Measurements from ENCODE around the gene DOCK6. TPM values are rescaled to one million over a fixed set of nuclear protein-coding genes. Genes with fewer than 3 reads are reported as not detected.

The DOCK6 gene
- polyA plus RNA-seq, 1 donor from 2014 or later = not detected

- no peaks in the 10 kb centered on the region for H3K27me3 ChIP-seq (ENCODE audit: insufficient read depth, low read depth, low read length)
- H3K79me2 ChIP-seq (replicated peaks; ENCODE audit: insufficient read depth, low read length) = no peaks in the 10 kb centered on the region
- H3K36me3 ChIP-seq (ENCODE audit: insufficient read depth, low read length) = no peaks in the 10 kb centered on the region
- H3K27ac ChIP-seq (ENCODE audit: low read length) = no peak overlapping the region
- no peaks in the 10 kb centered on the region for H3K9me2 ChIP-seq (ENCODE audit: insufficient read depth, low read length)
- TF ChIP-seq CTCF (IDR thresholded peaks at IDR 0.05; ENCODE audit: poor library complexity, severe bottlenecking) (no peak), TAF1 (IDR thresholded peaks at IDR 0.05; ENCODE audit: low read depth) (no peak), SMC3 (conservative IDR thresholded peaks at IDR 0.05; ENCODE audit: poor library complexity) (no peak), POLR2AphosphoS5 (IDR thresholded peaks at IDR 0.05) (no peak), RAD21 (conservative IDR thresholded peaks at IDR 0.05) (no peak), EZH2 (IDR thresholded peaks at IDR 0.05; ENCODE audit: borderline replicate concordance, insufficient read depth, low read length, poor library complexity, severe bottlenecking) (no peak), EP300 (conservative IDR thresholded peaks at IDR 0.05; ENCODE audit: poor library complexity, severe bottlenecking) (no peak), MXI1 (conservative IDR thresholded peaks at IDR 0.05; ENCODE audit: poor library complexity, severe bottlenecking) (no peak)
- TF ChIP-seq, protein P1, sequence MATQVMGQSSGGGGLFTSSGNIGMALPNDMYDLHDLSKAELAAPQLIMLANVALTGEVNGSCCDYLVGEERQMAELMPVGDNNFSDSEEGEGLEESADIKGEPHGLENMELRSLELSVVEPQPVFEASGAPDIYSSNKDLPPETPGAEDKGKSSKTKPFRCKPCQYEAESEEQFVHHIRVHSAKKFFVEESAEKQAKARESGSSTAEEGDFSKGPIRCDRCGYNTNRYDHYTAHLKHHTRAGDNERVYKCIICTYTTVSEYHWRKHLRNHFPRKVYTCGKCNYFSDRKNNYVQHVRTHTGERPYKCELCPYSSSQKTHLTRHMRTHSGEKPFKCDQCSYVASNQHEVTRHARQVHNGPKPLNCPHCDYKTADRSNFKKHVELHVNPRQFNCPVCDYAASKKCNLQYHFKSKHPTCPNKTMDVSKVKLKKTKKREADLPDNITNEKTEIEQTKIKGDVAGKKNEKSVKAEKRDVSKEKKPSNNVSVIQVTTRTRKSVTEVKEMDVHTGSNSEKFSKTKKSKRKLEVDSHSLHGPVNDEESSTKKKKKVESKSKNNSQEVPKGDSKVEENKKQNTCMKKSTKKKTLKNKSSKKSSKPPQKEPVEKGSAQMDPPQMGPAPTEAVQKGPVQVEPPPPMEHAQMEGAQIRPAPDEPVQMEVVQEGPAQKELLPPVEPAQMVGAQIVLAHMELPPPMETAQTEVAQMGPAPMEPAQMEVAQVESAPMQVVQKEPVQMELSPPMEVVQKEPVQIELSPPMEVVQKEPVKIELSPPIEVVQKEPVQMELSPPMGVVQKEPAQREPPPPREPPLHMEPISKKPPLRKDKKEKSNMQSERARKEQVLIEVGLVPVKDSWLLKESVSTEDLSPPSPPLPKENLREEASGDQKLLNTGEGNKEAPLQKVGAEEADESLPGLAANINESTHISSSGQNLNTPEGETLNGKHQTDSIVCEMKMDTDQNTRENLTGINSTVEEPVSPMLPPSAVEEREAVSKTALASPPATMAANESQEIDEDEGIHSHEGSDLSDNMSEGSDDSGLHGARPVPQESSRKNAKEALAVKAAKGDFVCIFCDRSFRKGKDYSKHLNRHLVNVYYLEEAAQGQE (IDR thresholded peaks at IDR 0.05; ENCODE audit: borderline replicate concordance) = no peak
- H3K4me3 ChIP-seq (ENCODE audit: low read length) = no peak overlapping the region
- no peak overlapping the region for H2AFZ ChIP-seq (ENCODE audit: low read depth, low read length)
- no peaks in the 10 kb centered on the region for H3K9me3 ChIP-seq (ENCODE audit: low read length)
- no peak overlapping the region for H3K9ac ChIP-seq (ENCODE audit: low read length)
- H3F3A ChIP-seq (ENCODE audit: insufficient read depth, low read length, poor library complexity, severe bottlenecking) = no peaks in the 10 kb centered on the region
- no peaks in the 10 kb centered on the region for H4K20me1 ChIP-seq (ENCODE audit: insufficient read depth)
- H3K4me2 ChIP-seq (ENCODE audit: low read length) = no peak overlapping the region
Measured at GRCh38 chr19:11273989-11274388, 11.7 kb upstream of the DOCK6 start.

GRCh38 chr19:11273296-11273695, 11.0 kb upstream of the DOCK6 start:
- H3K9me3 ChIP-seq (ENCODE audit: low read length) = no peaks in the 10 kb centered on the region
- no peak for TF ChIP-seq POLR2AphosphoS5 (IDR thresholded peaks at IDR 0.05)
- no peak for TF ChIP-seq EP300 (conservative IDR thresholded peaks at IDR 0.05; ENCODE audit: poor library complexity, severe bottlenecking)
- TF ChIP-seq RAD21 (conservative IDR thresholded peaks at IDR 0.05) = no peak
- TF ChIP-seq MXI1 (conservative IDR thresholded peaks at IDR 0.05; ENCODE audit: poor library complexity, severe bottlenecking) = no peak
- TF ChIP-seq, protein P1 (IDR thresholded peaks at IDR 0.05; ENCODE audit: borderline replicate concordance) = no peak
- TF ChIP-seq SMC3 (conservative IDR thresholded peaks at IDR 0.05; ENCODE audit: poor library complexity) = no peak
- TF ChIP-seq CTCF (IDR thresholded peaks at IDR 0.05; ENCODE audit: poor library complexity, severe bottlenecking) = no peak
- TF ChIP-seq EZH2 (IDR thresholded peaks at IDR 0.05; ENCODE audit: borderline replicate concordance, insufficient read depth, low read length, poor library complexity, severe bottlenecking) = no peak
- no peak for TF ChIP-seq TAF1 (IDR thresholded peaks at IDR 0.05; ENCODE audit: low read depth)
- H3K4me2 ChIP-seq (ENCODE audit: low read length) = no peak overlapping the region

More at GRCh38 chr19:11273296-11273695, 11.0 kb upstream of the DOCK6 start:
- Histone ChIP-seq H3K27ac (ENCODE audit: low read length) (no peak overlapping the region), H3K4me3 (ENCODE audit: low read length) (no peak overlapping the region), H2AFZ (ENCODE audit: low read depth, low read length) (no peak overlapping the region), H3K9ac (ENCODE audit: low read length) (no peak overlapping the region), H4K20me1 (ENCODE audit: insufficient read depth) (no peaks in the 10 kb centered on the region), H3K79me2 (replicated peaks; ENCODE audit: insufficient read depth, low read length) (no peaks in the 10 kb centered on the region), H3F3A (ENCODE audit: insufficient read depth, low read length, poor library complexity, severe bottlenecking) (no peaks in the 10 kb centered on the region), H3K27me3 (ENCODE audit: insufficient read depth, low read depth, low read length) (no peaks in the 10 kb centered on the region), H3K9me2 (ENCODE audit: insufficient read depth, low read length) (no peaks in the 10 kb centered on the region), H3K36me3 (ENCODE audit: insufficient read depth, low read length) (no peaks in the 10 kb centered on the region)

Measured in neural cell (in vitro differentiated cells).